Esophagus muscularis mucosa (tissue), 3 donors: ENCODE measurements around the gene EIF4E.

Experiments used
- CTCF ChIP-seq, 3 experiments: fragments of 200-600 bp in 2 of 3; fragments of 450-650 bp in 1 of 3; sonication (generic) in 2 of 3; IDR thresholded peaks; one replicate each; pipeline ENCODE4 v1.5.1; 2017 to 2019; ENCODE audit warnings: antibody characterized with exemption in 3 of 3, mild to moderate bottlenecking in 2 of 3, moderate library complexity in 1 of 3
- POLR2A ChIP-seq: fragments of 450-650 bp; IDR thresholded peaks from one replicate; pipeline ENCODE4 v1.6.1; 2017; ENCODE audit warnings: antibody characterized with exemption, moderate library complexity, mild to moderate bottlenecking, low read depth

DNA sequence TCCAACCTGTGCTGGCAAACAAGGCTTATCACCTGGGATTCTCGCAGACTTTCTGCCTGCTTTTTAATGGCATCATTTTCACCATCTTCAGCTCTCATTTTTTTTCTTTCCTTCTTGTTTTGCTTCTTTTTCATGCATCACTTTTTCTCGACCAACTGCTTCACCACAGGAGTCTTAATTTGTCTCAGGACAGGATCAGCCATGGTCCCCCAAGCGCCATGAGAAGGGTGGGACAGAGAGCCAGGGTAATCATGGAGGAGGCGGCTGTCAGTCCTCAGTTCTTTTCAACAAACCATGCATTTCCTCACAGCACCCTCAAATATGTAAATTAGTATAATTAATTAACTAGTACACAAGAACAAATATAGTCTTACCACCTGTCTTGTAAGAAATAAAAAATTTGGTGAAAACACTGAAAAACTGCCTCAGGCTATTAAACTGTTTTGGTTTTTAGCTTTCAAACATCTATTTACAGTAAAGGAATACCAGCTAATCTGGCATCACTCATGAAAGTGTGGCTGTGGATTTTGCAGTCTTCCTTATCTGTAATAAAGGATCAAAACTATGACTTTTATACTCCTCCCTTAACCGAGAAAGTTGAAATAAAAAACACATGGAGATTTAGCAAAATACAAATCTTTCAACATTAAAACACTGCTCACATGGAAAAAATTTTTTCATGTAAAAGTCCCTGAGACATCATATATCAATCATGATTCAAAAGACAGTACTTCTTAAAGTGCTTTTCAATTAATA is 19.1 kb downstream of the EIF4E start:
- TF ChIP-seq POLR2A (no peak), CTCF (IDR thresholded peaks at IDR 0.05) (no peak)
